Measurements from ENCODE around the gene DZIP3.

The DZIP3 gene

GRCh38 chr3:108552267-108553159, 37.0 kb upstream of the DZIP3 start:
- intact Hi-C loops (cut with DNase I; ENCODE audit: low total_unique reads): loop anchor here (5.0 kb wide), 1 partner anchor 60 kb away; no protein-coding TSS in a partner anchor
- Histone ChIP-seq H3K27me3 (no peaks in the 10 kb centered on the region), H3K4me3 (no peak overlapping the region)

GRCh38 chr3:108554229-108554628, 35.3 kb upstream of the DZIP3 start:
- no peak for DNase-seq
- H3K36me3 ChIP-seq: no peaks in the 10 kb centered on the region
- no peak for TF ChIP-seq CTCF (IDR thresholded peaks at IDR 0.05)
- intact Hi-C loops (cut with DNase I; ENCODE audit: low total_unique reads): loop anchor here (5.0 kb wide), 1 partner anchor 62 kb away; no protein-coding TSS in a partner anchor
- H3K27me3 ChIP-seq: no peaks in the 10 kb centered on the region
- H3K27ac ChIP-seq: no peak overlapping the region
- H3K9me3 ChIP-seq: no peaks in the 10 kb centered on the region
- no peak overlapping the region for H3K4me3 ChIP-seq
- H3K4me1 ChIP-seq: peaks cover 0 to 11% (median 0%) of the 10 kb centered on the region in 4 donors

More at GRCh38 chr3:108552267-108553159, 37.0 kb upstream of the DZIP3 start:
- Histone ChIP-seq H3K9me3 (no peaks in the 10 kb centered on the region), H3K27ac (no peak overlapping the region), H3K4me1 (peaks cover 0 to 11% (median 0%) of the 10 kb centered on the region in 4 donors), H3K36me3 (no peaks in the 10 kb centered on the region)
- DNase-seq: no peak
- peak; percentile 48 to 66 for TF ChIP-seq CTCF (IDR thresholded peaks at IDR 0.05)

- Histone ChIP-seq H3K27ac (no peak overlapping the region), H3K4me1 (peaks cover 0 to 11% (median 0%) of the 10 kb centered on the region in 4 donors), H3K4me3 (no peak overlapping the region), H3K36me3 (no peaks in the 10 kb centered on the region), H3K27me3 (no peaks in the 10 kb centered on the region), H3K9me3 (no peaks in the 10 kb centered on the region)
- intact Hi-C loops (cut with DNase I; ENCODE audit: low total_unique reads): loop anchor here (5.0 kb wide), 1 partner anchor 63 kb away; no protein-coding TSS in a partner anchor
- DNase-seq: no peak
- no peak for TF ChIP-seq CTCF (IDR thresholded peaks at IDR 0.05)
Observed at GRCh38 chr3:108554913-108555571, 34.5 kb upstream of the DZIP3 start.

- Histone ChIP-seq H3K27me3 (no peaks in the 10 kb centered on the region), H3K9me3 (no peaks in the 10 kb centered on the region), H3K36me3 (no peaks in the 10 kb centered on the region), H3K4me3 (no peak overlapping the region), H3K4me1 (peaks cover 0 to 11% (median 0%) of the 10 kb centered on the region in 4 donors), H3K27ac (no peak overlapping the region)
- no peak for DNase-seq
- intact Hi-C loops (cut with DNase I; ENCODE audit: low total_unique reads): no loop called here
- TF ChIP-seq CTCF (IDR thresholded peaks at IDR 0.05): no peak
Observed at GRCh38 chr3:108555966-108556581, 33.4 kb upstream of the DZIP3 start.

- TF ChIP-seq CTCF (IDR thresholded peaks at IDR 0.05): no peak
- H3K27ac ChIP-seq: no peak overlapping the region
- no peaks in the 10 kb centered on the region for H3K27me3 ChIP-seq
- DNase-seq: no peak
- H3K36me3 ChIP-seq: no peaks in the 10 kb centered on the region
- intact Hi-C loops (cut with DNase I; ENCODE audit: low total_unique reads): no loop called here
- no peak overlapping the region for H3K4me3 ChIP-seq
- peaks cover 0 to 8% (median 0%) of the 10 kb centered on the region in 4 donors for H3K4me1 ChIP-seq
- no peaks in the 10 kb centered on the region for H3K9me3 ChIP-seq
Observed at GRCh38 chr3:108562565-108562964, 27.0 kb upstream of the DZIP3 start.

Measured in tibial artery (tissue), 4 donors.